Middle frontal gyrus (tissue), 1 donor: ENCODE results near the gene GIT2.
"Not testable (repeated sequence)": the region's sequence is repeated elsewhere in the genome, so short reads cannot be mapped to it uniquely, and the experiment has no call there.

ENCODE experiments used
- DNase-seq: peaks from one replicate; pipeline ENCODE4 v3.0.0-alpha.2; 2015; ENCODE audit warnings: low spot score; ENCODE audit errors: extremely low spot score

Gene GIT2, protein sequence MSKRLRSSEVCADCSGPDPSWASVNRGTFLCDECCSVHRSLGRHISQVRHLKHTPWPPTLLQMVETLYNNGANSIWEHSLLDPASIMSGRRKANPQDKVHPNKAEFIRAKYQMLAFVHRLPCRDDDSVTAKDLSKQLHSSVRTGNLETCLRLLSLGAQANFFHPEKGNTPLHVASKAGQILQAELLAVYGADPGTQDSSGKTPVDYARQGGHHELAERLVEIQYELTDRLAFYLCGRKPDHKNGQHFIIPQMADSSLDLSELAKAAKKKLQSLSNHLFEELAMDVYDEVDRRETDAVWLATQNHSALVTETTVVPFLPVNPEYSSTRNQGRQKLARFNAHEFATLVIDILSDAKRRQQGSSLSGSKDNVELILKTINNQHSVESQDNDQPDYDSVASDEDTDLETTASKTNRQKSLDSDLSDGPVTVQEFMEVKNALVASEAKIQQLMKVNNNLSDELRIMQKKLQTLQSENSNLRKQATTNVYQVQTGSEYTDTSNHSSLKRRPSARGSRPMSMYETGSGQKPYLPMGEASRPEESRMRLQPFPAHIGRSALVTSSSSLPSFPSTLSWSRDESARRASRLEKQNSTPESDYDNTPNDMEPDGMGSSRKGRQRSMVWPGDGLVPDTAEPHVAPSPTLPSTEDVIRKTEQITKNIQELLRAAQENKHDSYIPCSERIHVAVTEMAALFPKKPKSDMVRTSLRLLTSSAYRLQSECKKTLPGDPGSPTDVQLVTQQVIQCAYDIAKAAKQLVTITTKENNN

DNA sequence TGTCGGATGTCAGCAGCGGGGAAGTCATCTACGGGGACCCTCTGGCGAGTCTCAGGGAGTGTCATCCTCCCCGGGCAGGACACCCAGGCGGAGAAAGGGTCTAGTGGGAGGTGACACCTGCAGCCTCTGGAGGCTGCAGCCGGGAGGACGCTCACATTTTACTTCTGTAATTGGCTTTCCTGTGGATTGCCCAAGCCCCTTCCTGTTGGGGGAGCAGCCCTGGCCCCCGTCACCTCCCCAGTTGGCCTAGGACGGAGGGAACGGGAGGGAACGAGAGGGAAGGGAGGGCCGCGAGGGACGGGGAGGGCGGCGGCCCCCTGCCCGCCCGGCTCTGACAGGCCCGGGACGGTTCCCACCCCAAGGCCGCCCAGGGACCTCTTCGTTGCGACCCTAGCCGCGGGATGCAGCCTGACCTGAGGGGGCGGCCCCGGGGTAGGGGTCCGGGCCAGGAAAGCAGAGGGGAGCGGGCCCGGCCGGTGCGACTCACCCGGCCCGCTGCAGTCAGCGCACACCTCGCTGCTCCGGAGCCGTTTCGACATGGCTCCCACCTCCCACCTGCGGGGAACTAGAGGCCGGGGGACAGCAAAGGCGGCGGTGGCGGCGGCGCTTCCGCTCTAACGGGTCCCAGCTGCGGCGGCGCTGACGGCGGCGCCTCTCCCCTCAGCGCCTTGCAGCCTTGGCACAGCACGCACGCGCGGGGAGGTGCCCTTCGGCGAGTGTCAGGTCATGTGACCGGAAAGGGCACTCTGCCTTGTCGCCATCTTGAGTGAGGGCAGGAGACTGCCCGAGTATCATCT lies at the start of gene GIT2:
Gene GIT2 (minus strand): TSS at position 683 of the 797 bp plus-strand sequence. CDS start 144 bp downstream, at position 539.
- DNase-seq: peak; percentile 92

DNA sequence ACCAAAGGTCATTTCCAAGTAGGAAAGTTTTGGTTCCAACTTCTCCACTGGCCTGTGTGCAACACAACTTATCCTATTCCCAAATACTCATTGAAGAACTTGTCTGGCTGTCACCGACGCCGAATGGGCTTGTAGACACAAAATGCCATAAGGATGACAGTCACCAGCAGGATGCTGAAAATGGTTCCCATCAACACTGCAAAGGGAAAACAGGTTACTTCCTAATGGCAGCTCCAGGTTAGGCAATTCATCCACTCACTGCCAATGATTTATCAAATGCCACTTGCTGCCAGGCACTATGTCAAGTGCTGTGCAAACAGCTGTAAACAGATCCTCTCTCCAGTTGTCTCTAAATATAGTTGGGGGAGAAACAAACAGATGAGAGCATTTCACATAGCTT lies 46.1 kb upstream of the GIT2 start:
- no peak for DNase-seq

DNA sequence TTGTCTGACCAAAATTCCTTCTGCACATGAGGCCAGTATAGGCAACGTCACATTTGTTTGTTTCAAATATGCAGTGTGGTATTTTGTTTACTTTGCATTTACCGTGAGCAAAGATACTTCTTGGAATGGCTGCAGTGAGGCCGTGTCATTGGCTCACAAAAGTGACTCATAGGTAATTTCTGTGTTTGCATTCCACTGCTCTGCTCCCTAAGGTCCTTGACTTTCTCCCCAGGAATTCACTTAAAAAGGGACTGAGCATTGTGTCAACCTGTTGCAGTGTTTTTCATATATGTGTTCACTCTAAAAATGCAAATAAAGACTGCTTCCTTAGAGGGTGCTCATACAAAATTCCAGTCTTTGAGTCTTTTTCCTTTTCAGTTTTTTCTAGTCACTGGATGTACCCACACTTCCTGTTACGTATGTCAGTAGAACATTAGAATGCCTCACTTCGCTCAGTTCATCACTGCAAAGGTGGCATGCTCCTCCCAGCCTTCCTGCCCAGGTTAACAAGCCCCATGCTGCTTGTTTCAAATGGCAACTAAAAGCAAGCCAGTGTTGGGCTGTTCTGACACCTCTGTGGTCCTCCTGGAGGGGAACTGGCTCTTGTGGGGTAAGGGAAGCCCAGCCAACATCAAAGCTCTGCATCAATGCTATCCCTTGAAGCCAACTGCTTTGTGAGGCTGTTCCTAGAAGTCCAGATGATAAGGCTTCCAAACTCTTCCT lies 43.1 kb upstream of the GIT2 start:
- DNase-seq: no peak

DNA sequence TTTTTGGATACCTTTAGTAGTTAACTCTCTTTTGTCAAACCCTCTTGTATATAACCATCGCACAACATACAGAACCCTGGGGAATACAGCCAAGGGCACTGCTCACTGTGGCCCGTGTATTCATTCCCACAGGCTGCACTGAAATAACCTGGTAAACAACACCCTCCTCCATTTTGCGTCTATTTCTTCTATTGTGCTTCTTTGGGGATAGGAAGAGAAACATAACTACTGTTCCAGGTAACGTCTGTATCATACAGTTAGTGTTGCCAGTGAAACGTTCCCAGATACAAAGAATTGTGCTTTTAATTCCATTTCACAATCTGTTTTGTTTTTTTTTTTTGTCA lies 42.5 kb upstream of the GIT2 start:
- no peak for DNase-seq

DNA sequence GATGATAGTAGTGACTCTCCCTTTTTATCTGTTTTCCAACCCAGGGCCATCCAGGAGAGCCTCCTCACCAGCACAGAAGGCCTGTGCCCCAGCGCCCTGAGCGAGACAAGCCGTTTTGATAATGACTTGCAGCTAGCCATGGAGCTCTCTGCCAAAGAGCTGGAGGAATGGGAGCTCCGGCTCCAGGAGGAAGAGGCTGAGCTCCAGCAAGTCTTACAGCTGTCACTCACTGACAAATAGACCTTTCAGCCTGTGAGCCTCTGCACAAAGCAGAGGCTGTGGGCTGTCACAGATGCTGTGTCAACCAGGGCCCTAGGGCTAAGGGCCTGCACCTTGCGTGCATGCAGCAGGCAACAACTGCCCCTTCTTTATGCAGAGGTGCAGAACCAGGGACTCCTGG lies 41.1 kb upstream of the GIT2 start:
- no peak for DNase-seq

DNA sequence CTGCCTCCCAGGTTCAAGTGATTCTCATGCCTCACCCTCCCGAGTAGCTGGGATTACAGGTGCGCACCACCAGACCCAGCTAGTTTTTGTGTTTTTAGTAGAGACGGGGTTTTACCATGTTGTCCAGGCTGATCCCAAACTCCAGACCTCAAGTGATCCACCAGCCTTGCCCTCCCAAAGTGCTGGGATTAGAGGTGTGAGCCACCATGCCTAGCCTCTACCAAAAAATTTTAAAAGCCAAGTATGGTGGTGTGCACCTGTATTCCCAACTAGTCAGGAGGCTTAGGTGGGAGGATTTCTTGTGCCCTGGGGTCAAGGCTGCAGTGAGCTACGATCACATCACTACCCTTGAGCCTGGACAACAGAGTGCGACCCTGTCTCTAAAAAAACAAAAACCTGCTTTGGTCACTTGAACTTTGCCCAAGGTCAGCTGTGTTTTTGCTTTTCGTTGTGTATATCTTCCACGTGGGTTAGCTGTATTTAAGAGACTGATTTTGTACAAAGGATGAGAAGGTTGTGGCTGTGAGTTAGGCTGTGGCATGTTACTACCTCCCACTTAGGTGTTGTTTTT lies 39.5 kb upstream of the GIT2 start:
- no peak for DNase-seq

DNA sequence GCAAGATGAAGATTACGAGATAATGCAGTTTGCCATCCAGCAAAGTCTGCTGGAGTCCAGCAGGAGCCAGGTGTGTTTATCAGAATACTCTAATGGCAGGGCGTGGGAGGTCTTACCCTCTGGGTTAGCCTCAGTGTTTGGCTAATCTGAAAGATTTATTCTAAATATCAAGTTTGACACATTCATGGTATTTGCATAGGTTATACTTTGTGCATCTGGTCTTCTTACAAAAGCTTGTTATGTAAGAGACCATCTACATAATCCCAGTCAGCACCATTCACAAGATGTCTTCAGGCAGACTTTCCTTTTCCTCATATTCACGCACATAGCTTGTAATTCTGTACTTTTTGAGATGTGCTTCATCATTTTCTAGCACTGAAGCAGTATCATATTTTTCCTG lies 37.7 kb upstream of the GIT2 start:
- DNase-seq: no peak

DNA sequence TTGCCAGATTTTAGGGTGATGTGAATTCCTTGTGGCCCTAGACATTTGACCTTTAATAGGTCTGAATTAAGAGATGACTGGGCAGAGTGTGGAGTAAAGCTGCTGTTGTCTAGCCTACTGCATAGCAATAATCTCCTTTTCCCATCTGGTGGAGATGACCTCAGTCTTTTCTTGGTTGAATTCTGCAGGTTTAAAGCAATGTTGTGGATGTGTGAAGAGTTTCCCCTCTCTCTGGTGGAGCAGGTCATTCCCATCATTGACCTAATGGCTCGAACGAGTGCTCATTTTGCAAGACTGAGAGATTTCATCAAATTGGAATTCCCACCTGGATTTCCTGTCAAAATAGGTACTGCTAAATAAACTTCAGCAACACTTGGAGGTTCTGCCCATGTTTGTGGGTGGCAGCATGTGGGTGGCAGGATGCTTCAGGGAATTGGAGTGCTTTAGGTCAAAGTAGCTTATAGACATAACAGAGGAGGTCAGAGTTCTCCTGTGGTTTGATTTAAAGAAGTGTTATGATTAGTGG lies 33.2 kb upstream of the GIT2 start:
- no peak for DNase-seq

DNA sequence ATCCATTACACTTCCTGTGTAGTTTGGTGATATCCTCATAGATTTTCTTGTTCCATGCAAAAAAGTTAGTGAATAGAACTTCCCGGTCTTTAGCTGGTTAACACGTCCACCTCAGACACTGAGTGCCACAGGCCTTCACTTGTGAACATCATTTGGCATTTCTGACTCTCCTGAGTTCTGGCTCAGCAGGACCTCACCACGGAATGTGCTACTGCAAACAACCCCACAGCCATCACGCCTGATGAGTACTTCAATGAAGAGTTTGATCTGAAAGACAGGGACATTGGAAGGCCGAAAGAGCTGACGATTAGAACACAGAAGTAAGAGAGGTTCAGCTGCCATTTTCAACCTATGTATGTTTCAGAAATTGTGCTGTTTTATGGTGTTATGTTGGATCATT lies 32.2 kb upstream of the GIT2 start:
- no peak for DNase-seq

DNA sequence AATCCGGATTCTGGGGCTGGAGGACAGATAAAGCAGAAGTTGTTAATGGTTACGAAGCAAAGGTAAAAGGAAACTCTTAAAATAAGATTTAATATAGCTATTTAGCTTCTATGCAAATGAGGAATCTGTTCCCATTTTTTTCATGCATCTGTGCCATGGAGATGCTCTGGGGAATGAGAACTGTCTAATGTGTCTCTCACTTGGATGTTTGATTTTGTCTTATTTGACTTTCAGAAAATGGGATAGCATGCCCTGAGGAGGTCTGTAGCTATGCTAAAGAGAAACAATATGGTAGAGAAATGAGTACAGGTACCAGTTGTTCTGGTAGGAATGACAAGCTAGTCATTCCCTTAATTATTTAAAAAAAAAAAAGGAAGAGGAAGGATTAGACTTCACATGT lies 27.9 kb upstream of the GIT2 start:
- DNase-seq: no peak

DNA sequence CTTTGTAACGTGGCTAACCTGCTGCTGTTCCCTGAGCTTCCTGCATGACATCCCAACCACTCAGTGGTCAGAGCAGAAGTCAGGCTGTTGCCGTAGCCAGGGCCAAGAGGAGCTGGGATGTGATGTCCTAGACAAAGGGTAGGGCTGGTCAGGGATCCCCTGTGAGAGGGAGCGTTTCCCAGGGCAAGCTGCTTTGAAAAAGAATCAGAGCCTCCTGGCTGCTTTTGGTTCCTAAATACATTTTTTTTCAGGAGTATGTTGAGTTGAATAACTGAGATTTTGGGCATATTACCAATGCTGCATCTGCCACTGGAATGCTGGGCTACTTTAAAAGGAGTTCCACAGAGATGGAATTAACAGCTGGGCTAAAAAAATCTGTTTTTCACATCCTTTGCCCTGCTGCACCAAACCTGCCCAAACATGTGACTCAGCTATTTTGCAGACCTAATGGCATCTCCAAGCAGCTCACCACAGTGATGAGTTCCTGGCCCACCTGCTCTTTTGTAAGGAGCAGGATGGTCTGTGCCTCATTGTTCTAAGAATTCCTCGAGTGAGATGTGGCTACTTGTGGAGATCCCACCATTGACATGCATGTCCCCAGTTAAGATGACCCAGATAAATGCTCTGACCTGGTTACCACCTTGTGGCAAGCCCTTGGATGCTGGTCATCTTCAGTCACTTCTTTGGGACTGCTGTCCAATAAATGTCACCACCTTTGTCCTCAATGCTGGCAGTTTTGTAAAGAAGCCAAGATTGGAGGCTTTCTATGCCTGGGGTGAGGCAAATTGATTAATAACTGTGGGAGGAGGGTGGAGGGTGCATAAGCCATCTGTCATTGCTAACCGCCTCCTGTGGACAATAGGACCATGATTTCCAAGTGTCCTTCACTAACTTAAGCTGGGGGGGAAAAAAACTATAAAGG lies 27.2 kb upstream of the GIT2 start:
- no peak for DNase-seq

DNA sequence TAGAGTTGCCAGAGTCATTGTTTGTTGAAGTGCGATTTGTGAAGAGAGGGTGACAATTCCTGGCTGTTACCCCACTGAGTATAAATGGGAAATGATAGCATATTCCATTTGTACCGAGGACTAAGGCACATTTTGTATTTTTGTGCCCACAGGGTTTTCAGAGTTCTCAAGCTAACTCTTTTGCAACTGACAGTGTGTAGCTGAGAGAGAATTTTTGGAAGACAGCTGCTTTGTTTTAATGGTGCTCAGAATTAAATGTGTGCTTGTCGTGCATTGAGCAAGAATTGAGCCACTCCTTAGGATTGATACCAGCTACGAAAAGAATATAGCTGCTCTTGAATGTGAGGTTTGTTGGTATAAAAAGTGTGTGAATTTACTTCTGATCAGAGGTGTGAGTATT lies 24.8 kb upstream of the GIT2 start:
- no peak for DNase-seq

DNA sequence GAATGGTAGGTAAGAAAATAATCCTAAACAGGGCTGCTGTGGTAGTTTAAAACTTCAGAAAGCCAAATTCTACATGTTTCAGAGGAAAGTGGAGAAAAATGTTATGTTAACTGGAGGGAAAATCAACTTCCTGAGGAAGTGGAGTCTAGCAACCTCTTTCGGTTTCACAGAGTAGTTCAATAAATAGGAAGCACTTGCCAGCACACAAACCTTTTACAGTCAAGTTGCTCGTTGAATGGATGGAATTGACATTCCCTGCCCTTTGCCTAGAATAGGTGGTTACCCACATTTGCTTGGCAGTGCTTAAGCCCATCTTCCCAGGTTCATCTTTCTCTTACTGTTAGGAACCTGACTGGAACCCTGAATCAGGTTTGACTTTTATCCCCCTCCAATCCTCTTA lies 19.0 kb upstream of the GIT2 start:
- no peak for DNase-seq

DNA sequence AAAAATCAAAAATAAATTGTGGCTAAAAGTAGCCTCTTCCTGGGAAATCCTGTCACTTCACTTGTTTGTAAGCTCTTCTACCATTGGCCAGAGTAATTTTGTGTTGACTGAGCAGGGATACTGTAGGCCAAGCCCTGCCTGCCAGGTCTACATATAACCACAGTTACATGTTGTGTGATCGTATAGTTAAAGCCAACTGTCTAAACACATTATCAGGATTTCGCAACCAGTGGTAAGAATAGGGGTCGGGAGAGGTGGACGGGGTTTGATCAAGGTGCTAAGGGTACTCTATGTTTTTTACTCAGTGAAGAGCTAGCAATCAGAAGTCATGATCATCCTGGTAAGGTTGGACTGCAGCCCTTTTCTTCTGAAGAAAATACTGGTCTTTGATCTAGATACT lies 16.5 kb upstream of the GIT2 start:
- DNase-seq: no peak

DNA sequence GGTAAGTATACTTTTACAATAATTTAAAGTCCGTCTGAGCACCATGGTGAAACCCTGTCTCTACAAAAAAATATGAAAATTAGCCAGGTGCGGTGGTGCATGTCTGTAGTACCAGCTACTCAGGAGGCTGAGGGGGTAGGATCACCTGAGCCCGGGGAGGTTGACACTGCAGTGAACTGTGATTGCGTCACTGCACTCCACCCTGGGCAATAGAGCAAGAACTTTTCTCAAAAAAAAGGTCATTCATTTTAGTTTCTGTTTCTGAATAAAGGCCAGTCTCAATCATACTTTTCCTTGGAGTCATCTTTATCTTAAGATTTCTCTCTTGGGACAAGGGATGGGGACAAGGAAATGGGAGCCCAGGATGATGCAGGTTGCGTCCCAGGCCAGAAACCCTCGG lies 16.0 kb upstream of the GIT2 start:
- no peak for DNase-seq

DNA sequence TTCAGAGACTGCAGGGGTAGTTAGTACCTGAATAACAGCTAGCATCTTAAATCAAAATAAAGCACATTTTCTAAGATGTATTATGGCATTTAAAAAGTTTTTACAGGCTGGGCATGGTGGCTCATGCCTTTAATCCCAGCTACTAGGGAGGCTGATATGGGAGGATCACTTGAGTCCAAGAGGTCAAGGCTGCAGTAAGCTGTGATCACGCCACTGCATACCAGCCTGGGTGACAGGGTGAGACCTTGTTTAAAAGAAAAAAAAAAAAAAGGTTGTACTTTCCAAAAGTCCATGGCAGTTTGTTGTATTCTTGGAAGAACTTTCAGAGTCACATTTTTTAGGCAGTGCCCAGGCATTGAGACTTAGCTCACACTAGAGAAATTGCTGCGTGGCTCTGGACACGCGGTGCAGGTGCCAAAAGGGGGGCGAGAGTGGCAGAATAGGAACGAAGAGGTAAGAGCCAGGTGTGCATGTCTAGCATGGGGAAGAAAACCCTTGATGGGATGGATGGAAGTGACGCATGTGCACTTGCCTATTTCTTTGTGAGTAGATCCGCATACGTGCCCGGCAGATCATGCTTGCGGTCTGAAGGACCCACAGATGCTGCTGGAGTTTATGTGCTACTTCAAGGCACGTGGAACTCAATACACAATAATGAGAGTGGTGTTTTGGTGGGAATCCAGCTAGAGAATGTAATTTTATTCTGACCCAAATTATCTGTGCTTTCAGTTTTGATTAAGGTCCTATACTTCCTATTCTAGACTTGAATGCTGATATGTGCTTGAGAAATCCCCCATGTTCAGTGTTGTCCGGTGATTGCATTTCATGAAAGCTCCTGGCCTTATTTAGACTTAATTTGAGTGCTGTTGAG lies 14.9 kb upstream of the GIT2 start:
- no peak for DNase-seq

DNA sequence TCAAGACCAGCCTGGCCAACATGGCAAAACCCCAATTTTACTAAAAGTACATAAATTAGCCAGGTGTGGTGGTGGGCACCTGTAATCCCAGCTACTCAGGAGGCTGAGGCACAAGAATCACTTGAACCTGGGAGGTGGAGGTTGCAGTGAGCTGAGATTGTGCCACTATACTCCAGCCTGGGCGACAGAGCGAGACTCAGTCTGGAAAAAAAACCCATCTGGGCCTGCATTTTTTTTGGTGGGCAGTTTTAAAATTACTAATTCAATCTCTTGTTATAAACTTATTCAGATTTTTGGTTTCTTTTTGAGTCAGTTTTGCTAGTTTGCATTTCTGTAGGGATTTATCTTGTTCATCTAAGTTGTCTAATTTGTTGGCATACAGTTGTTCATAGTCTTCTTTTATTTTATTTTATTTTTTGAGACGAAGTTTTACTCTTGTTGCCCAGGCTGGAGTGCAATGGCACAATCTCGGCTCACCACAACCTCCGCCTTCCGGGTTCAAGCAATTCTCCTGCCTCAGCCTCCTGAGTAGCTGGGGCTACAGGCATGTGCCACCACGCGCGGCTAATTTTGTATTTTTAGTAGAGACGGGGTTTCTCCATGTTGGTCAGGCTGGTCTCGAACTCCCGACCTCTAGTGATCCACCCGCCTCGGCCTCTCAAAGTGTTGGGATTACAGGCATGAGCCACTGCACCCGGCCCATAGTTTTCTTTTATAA lies 12.7 kb upstream of the GIT2 start:
- DNase-seq: not testable (repeated sequence)

DNA sequence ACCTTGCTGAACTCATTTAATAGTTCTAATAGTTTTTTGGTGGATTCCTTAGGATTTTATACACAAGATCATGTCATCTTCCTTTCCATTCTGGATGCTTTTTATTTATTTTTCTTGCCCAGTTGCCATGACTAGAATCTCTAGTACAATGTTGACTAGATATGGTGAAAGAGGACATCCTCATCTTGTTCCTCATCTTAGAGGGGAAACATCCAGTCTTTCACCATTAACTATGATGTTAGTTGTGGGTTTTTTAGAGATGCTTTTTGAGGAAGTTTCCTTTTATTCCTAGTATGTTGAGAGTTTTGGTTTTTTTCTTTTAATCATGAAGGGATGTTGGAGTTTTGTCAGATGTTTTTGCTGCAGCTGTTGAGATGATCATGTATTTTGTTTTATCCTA lies 11.7 kb upstream of the GIT2 start:
- DNase-seq: no peak
